ENCODE measurements around the gene SMARCB1. TPM values are rescaled to one million over a fixed set of nuclear protein-coding genes. Genes with fewer than 3 reads are reported as not detected.

Gene SMARCB1
- total RNA-seq, 1 donor from 2014 or later: 25.7 TPM

- no peak for DNase-seq (ENCODE audit: low spot score)
These were observed 7.0 kb upstream of the SMARCB1 start for GRCh38 chr22:23779731-23780130.

GRCh38 chr22:23780146-23780748, 6.5 kb upstream of the SMARCB1 start:
- no peak for DNase-seq (ENCODE audit: low spot score)
- ATAC-seq: no peak

More at GRCh38 chr22:23779731-23780130, 7.0 kb upstream of the SMARCB1 start:
- ATAC-seq: no peak

- no peak for ATAC-seq
- DNase-seq (ENCODE audit: low spot score): no peak
These were observed 5.7 kb upstream of the SMARCB1 start for GRCh38 chr22:23781065-23781464.

- DNase-seq (ENCODE audit: low spot score): no peak
- no peak for ATAC-seq
These were observed 5.1 kb upstream of the SMARCB1 start for GRCh38 chr22:23781511-23782183.

GRCh38 chr22:23782252-23782651, 4.5 kb upstream of the SMARCB1 start:
- ATAC-seq (no peak), DNase-seq (ENCODE audit: low spot score) (no peak)

- no peak for DNase-seq (ENCODE audit: low spot score)
- no peak for ATAC-seq
These were observed 4.1 kb upstream of the SMARCB1 start for GRCh38 chr22:23782703-23783102.

GRCh38 chr22:23783265-23784150, 3.3 kb upstream of the SMARCB1 start:
- DNase-seq (ENCODE audit: low spot score) (no peak), ATAC-seq (no peak)

GRCh38 chr22:23784215-23784732, 2.5 kb upstream of the SMARCB1 start:
- peak; percentile 50 for ATAC-seq
- DNase-seq (ENCODE audit: low spot score): peak; percentile 80

- ATAC-seq (peak; percentile 57), DNase-seq (ENCODE audit: low spot score) (peak; percentile 74)
These were observed 480 bp upstream of the SMARCB1 start for GRCh38 chr22:23786261-23786710.

- DNase-seq (ENCODE audit: low spot score) (no peak), ATAC-seq (no peak)
These were observed 782 bp downstream of the SMARCB1 start for GRCh38 chr22:23787600-23787896.

- no peak for ATAC-seq
- no peak for DNase-seq (ENCODE audit: low spot score)
These were observed 1.1 kb downstream of the SMARCB1 start for GRCh38 chr22:23787910-23788309.

- DNase-seq (ENCODE audit: low spot score) (no peak), ATAC-seq (no peak)
These were observed 2.4 kb downstream of the SMARCB1 start for GRCh38 chr22:23789121-23789520.

GRCh38 chr22:23789638-23790037, 2.9 kb downstream of the SMARCB1 start:
- DNase-seq (ENCODE audit: low spot score) (no peak), ATAC-seq (no peak)

GRCh38 chr22:23790819-23791737, 4.3 kb downstream of the SMARCB1 start:
- no peak for ATAC-seq
- DNase-seq (ENCODE audit: low spot score): no peak

GRCh38 chr22:23791738-23792645, 5.2 kb downstream of the SMARCB1 start:
- no peak for ATAC-seq
- DNase-seq (ENCODE audit: low spot score): no peak

- DNase-seq (ENCODE audit: low spot score) (no peak), ATAC-seq (no peak)
These were observed 6.6 kb downstream of the SMARCB1 start for GRCh38 chr22:23793326-23793725.

GRCh38 chr22:23796461-23796860, 9.7 kb downstream of the SMARCB1 start:
- DNase-seq (ENCODE audit: low spot score): no peak
- ATAC-seq: no peak

GRCh38 chr22:23800297-23801237, 13.8 kb downstream of the SMARCB1 start:
- no peak for DNase-seq (ENCODE audit: low spot score)

More at GRCh38 chr22:23800297-23801237, 13.8 kb downstream of the SMARCB1 start:
- ATAC-seq: no peak

Data from left lobe of liver (tissue), 2 donors.